ENCODE measurements around the gene DERL2. TPM values are rescaled to one million over a fixed set of nuclear protein-coding genes. Genes with fewer than 3 reads are reported as not detected.

DERL2 gene
- 62.0 TPM for polyA plus RNA-seq (2013, experiment 1 of 2)
- 59.4 TPM for polyA plus RNA-seq (2013, experiment 2 of 2)

GRCh38 chr17:5485270-5486205 lies at the start of gene DERL2:
Gene DERL2 (minus strand): TSS chr17:5486178. CDS start chr17:5486161, 17 bp downstream.
- H3K27ac ChIP-seq (ENCODE audit: low read depth, low read length, severe bottlenecking) = peak within 1 kb of the TSS; percentile 100
- peaks cover 8% of the 10 kb centered on the region for H3K4me1 ChIP-seq (ENCODE audit: control insufficient read depth, insufficient read depth, low read length, poor library complexity, severe bottlenecking)
- 1% methylated on average over 19 to 25 of the region's 29 CpGs for WGBS, 2 experiments (ENCODE audit: insufficient coverage in 2 of 2)
- H3K9me3 ChIP-seq (ENCODE audit: control insufficient read depth, low read length) = no peaks in the 10 kb centered on the region
- H3K4me3 ChIP-seq (ENCODE audit: extremely low read depth, insufficient read depth, low read length, poor library complexity, severe bottlenecking) = peak within 1 kb of the TSS; percentile 98
- H3K36me3 ChIP-seq (ENCODE audit: control insufficient read depth, insufficient read depth, low read length) = peaks cover 75% of the 10 kb centered on the region

DNA sequence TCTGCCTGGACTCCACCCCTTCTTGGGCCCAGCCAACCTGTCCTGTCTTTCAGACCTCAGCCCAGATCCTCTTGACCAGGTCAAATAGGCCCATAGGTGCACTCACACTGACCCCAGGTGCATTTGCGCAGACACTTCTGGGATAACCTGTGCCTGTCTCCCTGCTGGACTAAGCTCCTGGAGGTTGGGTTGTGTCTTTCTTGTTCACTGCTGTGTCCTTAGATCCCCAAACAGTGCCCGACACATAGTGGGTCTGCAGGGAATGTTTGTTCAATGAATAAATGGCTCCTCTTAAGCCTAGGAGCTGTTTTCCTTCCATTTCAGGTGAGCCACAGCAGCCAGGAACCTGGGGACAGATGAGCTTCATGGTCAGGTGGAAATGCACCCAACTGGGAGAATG lies 49.5 kb upstream of the DERL2 start:
- Histone ChIP-seq H3K36me3 (ENCODE audit: control insufficient read depth, insufficient read depth, low read length) (peaks cover 4% of the 10 kb centered on the region), H3K27ac (ENCODE audit: low read depth, low read length, severe bottlenecking) (no peak overlapping the region), H3K4me1 (ENCODE audit: control insufficient read depth, insufficient read depth, low read length, poor library complexity, severe bottlenecking) (peaks cover 5% of the 10 kb centered on the region), H3K4me3 (ENCODE audit: extremely low read depth, insufficient read depth, low read length, poor library complexity, severe bottlenecking) (no peak overlapping the region), H3K9me3 (ENCODE audit: control insufficient read depth, low read length) (no peaks in the 10 kb centered on the region)
- WGBS, 2 experiments (ENCODE audit: insufficient coverage in 2 of 2) = 78 to 100% methylated on average over 1 of the region's 2 CpGs

DNA sequence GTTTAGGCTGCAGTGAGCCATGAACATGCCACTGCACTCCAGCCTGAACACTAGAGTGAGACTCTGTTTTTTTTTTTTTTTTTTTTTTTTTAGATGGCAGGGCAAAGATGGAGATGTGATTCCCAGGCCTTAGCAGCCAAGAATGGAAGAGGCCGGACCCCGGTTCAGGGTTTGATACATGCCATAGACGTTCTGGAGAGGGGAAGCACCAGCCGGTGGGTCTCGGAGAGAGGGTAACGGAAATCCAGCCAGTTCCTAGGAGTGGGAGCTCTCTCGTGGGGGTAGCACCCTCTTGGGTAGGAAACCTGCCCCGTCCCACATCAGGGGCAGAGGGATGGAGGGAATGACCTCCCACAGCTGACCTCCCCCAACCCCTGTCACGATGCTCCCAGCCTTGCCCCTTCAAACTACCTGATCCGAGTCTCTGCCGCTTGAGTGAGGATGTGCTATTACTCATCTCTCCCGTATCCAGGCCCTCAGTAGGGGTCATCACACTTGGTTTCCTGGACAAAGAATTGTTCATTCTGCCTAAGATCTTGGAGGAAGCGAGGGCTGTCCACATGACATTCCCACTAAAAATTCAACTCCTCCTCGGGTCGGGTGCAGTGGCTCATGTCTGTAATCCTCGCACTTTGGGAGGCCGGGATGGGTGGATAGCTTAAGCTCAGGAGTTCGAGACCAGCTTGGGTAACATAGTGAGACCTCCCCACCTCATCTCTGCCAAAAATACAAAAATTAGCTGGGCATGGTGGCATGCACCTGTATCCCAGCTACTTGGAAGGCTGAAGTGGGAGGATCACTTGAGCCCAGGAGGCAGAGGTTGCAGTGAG lies 47.7 kb upstream of the DERL2 start:
- Histone ChIP-seq H3K9me3 (ENCODE audit: control insufficient read depth, low read length) (no peaks in the 10 kb centered on the region), H3K27ac (ENCODE audit: low read depth, low read length, severe bottlenecking) (no peak overlapping the region), H3K4me1 (ENCODE audit: control insufficient read depth, insufficient read depth, low read length, poor library complexity, severe bottlenecking) (peaks cover 5% of the 10 kb centered on the region), H3K36me3 (ENCODE audit: control insufficient read depth, insufficient read depth, low read length) (peaks cover 4% of the 10 kb centered on the region), H3K4me3 (ENCODE audit: extremely low read depth, insufficient read depth, low read length, poor library complexity, severe bottlenecking) (no peak overlapping the region)
- WGBS, 2 experiments (ENCODE audit: insufficient coverage in 2 of 2) = 82 to 90% methylated on average over 7 to 14 of the region's 18 CpGs

DNA sequence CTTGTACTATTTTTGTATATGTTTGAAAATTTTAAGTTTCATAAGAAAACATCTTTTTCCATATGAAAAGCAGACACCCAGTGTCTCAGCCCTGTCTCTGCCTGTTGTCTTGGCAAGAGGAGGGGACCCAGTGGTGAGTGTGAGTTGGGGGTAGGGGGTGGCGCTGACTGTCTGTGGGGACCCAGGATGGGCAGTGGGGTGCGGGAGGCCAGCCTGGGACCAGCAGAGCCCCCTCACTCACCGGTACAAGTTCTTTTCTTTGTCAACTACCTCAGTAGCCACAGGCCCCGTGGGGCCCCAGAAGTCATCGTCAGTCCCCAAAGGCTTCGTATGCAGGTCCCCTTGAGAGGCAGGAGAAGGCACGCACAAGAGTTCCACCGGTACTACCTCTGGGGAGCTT lies 46.6 kb upstream of the DERL2 start:
- H3K9me3 ChIP-seq (ENCODE audit: control insufficient read depth, low read length) = no peaks in the 10 kb centered on the region
- no peak overlapping the region for H3K27ac ChIP-seq (ENCODE audit: low read depth, low read length, severe bottlenecking)
- H3K4me1 ChIP-seq (ENCODE audit: control insufficient read depth, insufficient read depth, low read length, poor library complexity, severe bottlenecking) = peaks cover 8% of the 10 kb centered on the region
- WGBS, 2 experiments (ENCODE audit: insufficient coverage in 2 of 2) = 80 to 90% methylated on average over 6 of the region's 8 CpGs
- no peak overlapping the region for H3K4me3 ChIP-seq (ENCODE audit: extremely low read depth, insufficient read depth, low read length, poor library complexity, severe bottlenecking)
- peaks cover 4% of the 10 kb centered on the region for H3K36me3 ChIP-seq (ENCODE audit: control insufficient read depth, insufficient read depth, low read length)

- Histone ChIP-seq H3K4me1 (ENCODE audit: control insufficient read depth, insufficient read depth, low read length, poor library complexity, severe bottlenecking) (peaks cover 15% of the 10 kb centered on the region), H3K4me3 (ENCODE audit: extremely low read depth, insufficient read depth, low read length, poor library complexity, severe bottlenecking) (no peak overlapping the region), H3K27ac (ENCODE audit: low read depth, low read length, severe bottlenecking) (no peak overlapping the region), H3K36me3 (ENCODE audit: control insufficient read depth, insufficient read depth, low read length) (peaks cover 4% of the 10 kb centered on the region), H3K9me3 (ENCODE audit: control insufficient read depth, low read length) (no peaks in the 10 kb centered on the region)
- WGBS, 2 experiments (ENCODE audit: insufficient coverage in 2 of 2) = 90 to 100% methylated on average over 2 to 4 of the region's 4 CpGs
Measured at GRCh38 chr17:5531085-5531418, 45.1 kb upstream of the DERL2 start.

- 87 to 95% methylated on average over 5 to 9 of the region's 12 CpGs for WGBS, 2 experiments (ENCODE audit: insufficient coverage in 2 of 2)
- Histone ChIP-seq H3K4me3 (ENCODE audit: extremely low read depth, insufficient read depth, low read length, poor library complexity, severe bottlenecking) (no peak overlapping the region), H3K27ac (ENCODE audit: low read depth, low read length, severe bottlenecking) (no peak overlapping the region), H3K4me1 (ENCODE audit: control insufficient read depth, insufficient read depth, low read length, poor library complexity, severe bottlenecking) (peaks cover 16% of the 10 kb centered on the region), H3K9me3 (ENCODE audit: control insufficient read depth, low read length) (no peaks in the 10 kb centered on the region), H3K36me3 (ENCODE audit: control insufficient read depth, insufficient read depth, low read length) (peaks cover 4% of the 10 kb centered on the region)
Measured at GRCh38 chr17:5530265-5531084, 44.5 kb upstream of the DERL2 start.

GRCh38 chr17:5527601-5528250 lies 41.7 kb upstream of the DERL2 start:
- Histone ChIP-seq H3K36me3 (ENCODE audit: control insufficient read depth, insufficient read depth, low read length) (peaks cover 4% of the 10 kb centered on the region), H3K4me3 (ENCODE audit: extremely low read depth, insufficient read depth, low read length, poor library complexity, severe bottlenecking) (no peak overlapping the region), H3K4me1 (ENCODE audit: control insufficient read depth, insufficient read depth, low read length, poor library complexity, severe bottlenecking) (peaks cover 16% of the 10 kb centered on the region), H3K27ac (ENCODE audit: low read depth, low read length, severe bottlenecking) (peak overlapping the region; percentile 98), H3K9me3 (ENCODE audit: control insufficient read depth, low read length) (no peaks in the 10 kb centered on the region)
- 83 to 89% methylated on average over 6 to 8 of the region's 9 CpGs for WGBS, 2 experiments (ENCODE audit: insufficient coverage in 2 of 2)

- Histone ChIP-seq H3K9me3 (ENCODE audit: control insufficient read depth, low read length) (no peaks in the 10 kb centered on the region), H3K4me1 (ENCODE audit: control insufficient read depth, insufficient read depth, low read length, poor library complexity, severe bottlenecking) (peaks cover 16% of the 10 kb centered on the region), H3K4me3 (ENCODE audit: extremely low read depth, insufficient read depth, low read length, poor library complexity, severe bottlenecking) (no peak overlapping the region), H3K27ac (ENCODE audit: low read depth, low read length, severe bottlenecking) (peak overlapping the region; percentile 98), H3K36me3 (ENCODE audit: control insufficient read depth, insufficient read depth, low read length) (peaks cover 4% of the 10 kb centered on the region)
- WGBS, 2 experiments (ENCODE audit: insufficient coverage in 2 of 2) = 66 to 69% methylated on average over 13 of the region's 14 CpGs
Measured at GRCh38 chr17:5526821-5527598, 41.0 kb upstream of the DERL2 start.

- no peaks in the 10 kb centered on the region for H3K9me3 ChIP-seq (ENCODE audit: control insufficient read depth, low read length)
- H3K27ac ChIP-seq (ENCODE audit: low read depth, low read length, severe bottlenecking) = no peak overlapping the region
- WGBS, 2 experiments (ENCODE audit: insufficient coverage in 2 of 2) = 85 to 94% methylated on average over 5 of the region's 5 CpGs
- H3K36me3 ChIP-seq (ENCODE audit: control insufficient read depth, insufficient read depth, low read length) = no peaks in the 10 kb centered on the region
- peaks cover 23% of the 10 kb centered on the region for H3K4me1 ChIP-seq (ENCODE audit: control insufficient read depth, insufficient read depth, low read length, poor library complexity, severe bottlenecking)
- H3K4me3 ChIP-seq (ENCODE audit: extremely low read depth, insufficient read depth, low read length, poor library complexity, severe bottlenecking) = no peak overlapping the region
Measured at GRCh38 chr17:5523249-5523648, 37.3 kb upstream of the DERL2 start.
